Common myeloid progenitor, CD34-positive (primary cell): ENCODE measurements around the gene CCP110.

Experiments used
- CTCF ChIA-PET: fragments of 350-600 bp; sonication (Branson Sonifier 250); formaldehyde crosslinking; loops from one replicate; lab custom pipeline; 2021; ENCODE audit warnings: antibody characterized with exemption; lab: Charles Lee
- POLR2A ChIA-PET: fragments of 350-600 bp; sonication (Branson Sonifier 250); formaldehyde crosslinking; loops from one replicate; lab custom pipeline; 2021; ENCODE audit warnings: antibody characterized with exemption; lab: Charles Lee
- DNase-seq, 3 donors: peaks; one replicate each; pipeline versions ENCODE4 v3.0.0 to v3.0.0-alpha.2; 2013
- H3K27ac ChIP-seq, 2 experiments: 1 replicate in 1 of 2; 2 replicates in 1 of 2; pipeline ENCODE4 v1.7.0; 2013; ENCODE audit warnings: inconsistent platforms in 2 of 2, low read length in 2 of 2, mild to moderate bottlenecking in 2 of 2, low read depth in 1 of 2, moderate library complexity in 1 of 2; ENCODE audit not compliant: severe bottlenecking in 2 of 2, insufficient read depth in 1 of 2, poor library complexity in 1 of 2
- H3K27me3 ChIP-seq, 5 experiments: replicated peaks in 2 of 5; 1 replicate in 3 of 5; 2 replicates in 2 of 5; pipeline versions ENCODE4 v1.6.1 to v1.7.0; 2013; ENCODE audit warnings: low read length in 4 of 5, mild to moderate bottlenecking in 2 of 5, moderate library complexity in 2 of 5, inconsistent platforms in 1 of 5; ENCODE audit not compliant: insufficient read depth in 5 of 5, control insufficient read depth in 4 of 5
- H3K36me3 ChIP-seq, 4 experiments: 1 replicate in 2 of 4; 2 replicates in 2 of 4; pipeline versions ENCODE4 v1.6.1 to v1.7.0; 2013; ENCODE audit warnings: low read length in 3 of 4, control low read depth in 1 of 4, mild to moderate bottlenecking in 1 of 4; ENCODE audit not compliant: control insufficient read depth in 4 of 4, insufficient read depth in 4 of 4
- H3K4me1 ChIP-seq, 4 experiments: 1 replicate in 3 of 4; 2 replicates in 1 of 4; pipeline versions ENCODE4 v1.6.1 to v1.7.1; 2013; ENCODE audit warnings: low read length in 3 of 4, mild to moderate bottlenecking in 3 of 4, control low read depth in 1 of 4, inconsistent platforms in 1 of 4, moderate library complexity in 1 of 4; ENCODE audit not compliant: control insufficient read depth in 4 of 4, insufficient read depth in 4 of 4; ENCODE audit errors: control extremely low read depth in 1 of 4
- H3K4me3 ChIP-seq, 7 experiments: 1 replicate in 4 of 7; 2 replicates in 3 of 7; pipeline versions ENCODE4 v1.5.1 to v1.7.0; 2013; ENCODE audit warnings: mild to moderate bottlenecking in 7 of 7, low read length in 6 of 7, moderate library complexity in 6 of 7, inconsistent platforms in 2 of 7, low read depth in 2 of 7, control low read depth in 1 of 7; ENCODE audit not compliant: insufficient read depth in 4 of 7, control insufficient read depth in 1 of 7; ENCODE audit errors: extremely low read depth in 1 of 7
- H3K9me3 ChIP-seq, 5 experiments: 1 replicate in 4 of 5; 2 replicates in 1 of 5; pipeline versions ENCODE4 v1.6.1 to v1.7.1; 2013; ENCODE audit warnings: low read length in 4 of 5, mild to moderate bottlenecking in 2 of 5, inconsistent platforms in 1 of 5, low read depth in 1 of 5, moderate library complexity in 1 of 5; ENCODE audit not compliant: control insufficient read depth in 4 of 5, insufficient read depth in 2 of 5; ENCODE audit errors: control extremely low read depth in 1 of 5
- WGBS: methylation state at CpG from one replicate; pipeline ENCODE4 v1.1.5; 2013; ENCODE audit not compliant: insufficient coverage; 5-methylcytosine and 5-hydroxymethylcytosine counted together

Gene CCP110

DNA sequence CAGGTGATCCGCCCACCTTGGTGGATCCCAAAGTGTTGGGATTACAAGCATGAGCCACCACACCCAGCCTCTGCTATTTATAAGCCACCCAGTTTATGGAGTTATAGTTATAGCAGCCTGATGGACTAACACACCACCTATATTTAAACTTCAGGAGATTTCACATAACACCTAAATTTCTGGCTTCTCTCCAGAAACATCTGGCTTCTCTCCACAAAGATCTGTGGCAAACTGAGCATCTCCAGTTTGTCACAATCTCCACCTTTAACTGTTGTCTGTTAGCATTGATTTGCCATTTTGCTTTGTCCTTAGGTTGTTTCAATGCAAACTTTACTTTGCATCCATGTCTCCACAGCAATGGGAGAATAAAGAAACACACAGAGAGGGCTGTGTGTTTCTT lies 41.5 kb upstream of the CCP110 start:
- DNase-seq = no peak
- Histone ChIP-seq H3K27ac (no peak overlapping the region), H3K4me3 (no peak overlapping the region), H3K27me3 (peaks cover 0 to 2% (median 0%) of the 10 kb centered on the region in 5 experiments), H3K4me1 (no peaks in the 10 kb centered on the region), H3K36me3 (no peaks in the 10 kb centered on the region), H3K9me3 (peaks cover 0 to 2% (median 0%) of the 10 kb centered on the region in 5 experiments)
- CTCF ChIA-PET = no interaction called here
- POLR2A ChIA-PET = no interaction called here
- WGBS = no CpG with 5 or more reads among the region's 1 CpG

DNA sequence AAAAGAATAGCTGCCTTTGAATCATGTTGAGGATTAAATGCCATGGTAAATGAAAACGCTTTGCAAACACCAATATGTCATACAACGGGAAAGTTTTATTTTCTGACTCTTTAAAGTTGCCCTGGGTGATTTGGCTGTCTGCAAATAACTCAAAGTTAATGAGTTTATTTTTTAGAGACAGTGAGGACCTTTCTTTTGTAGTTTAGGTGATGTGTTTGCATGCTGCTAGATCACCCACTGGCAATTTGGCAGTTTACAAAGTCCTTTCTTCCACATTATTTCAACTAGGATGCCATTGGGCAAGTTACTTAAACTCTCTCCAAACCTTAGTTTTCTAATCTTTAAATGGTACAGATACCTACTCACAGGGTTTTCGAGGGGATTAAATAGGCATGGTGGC lies 39.6 kb upstream of the CCP110 start:
- no peaks in the 10 kb centered on the region for H3K36me3 ChIP-seq
- no peaks in the 10 kb centered on the region for H3K27me3 ChIP-seq
- H3K27ac ChIP-seq = no peak overlapping the region
- H3K4me1 ChIP-seq = no peaks in the 10 kb centered on the region
- 96% methylated on average over 3 of the region's 3 CpGs for WGBS
- CTCF ChIA-PET = no interaction called here
- H3K9me3 ChIP-seq = peaks cover 0 to 2% (median 0%) of the 10 kb centered on the region in 5 experiments
- no peak overlapping the region for H3K4me3 ChIP-seq
- no peak for DNase-seq
- POLR2A ChIA-PET = no interaction called here

DNA sequence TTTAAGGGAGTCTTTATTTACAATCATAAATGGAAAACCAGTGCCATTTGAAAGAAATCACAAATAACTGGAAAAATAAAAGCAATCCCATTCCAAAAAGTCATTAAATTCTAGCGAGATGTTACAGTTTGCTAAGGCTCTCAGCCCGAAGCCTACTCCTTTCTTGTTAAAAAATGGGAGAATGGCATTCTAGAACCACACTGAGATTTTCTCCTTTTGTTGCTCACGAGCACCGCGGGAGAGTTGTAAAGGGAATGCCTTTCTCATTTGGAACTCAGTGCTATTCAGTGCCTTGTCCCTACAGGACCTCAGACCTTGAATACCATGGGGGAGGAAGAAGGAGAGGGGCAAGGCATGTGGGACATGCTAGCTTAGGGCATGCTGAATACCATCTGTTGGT lies 38.1 kb upstream of the CCP110 start:
- WGBS = 100% methylated on average over 5 of the region's 5 CpGs
- H3K36me3 ChIP-seq = no peaks in the 10 kb centered on the region
- no peak overlapping the region for H3K27ac ChIP-seq
- H3K27me3 ChIP-seq = no peaks in the 10 kb centered on the region
- peaks cover 0 to 2% (median 0%) of the 10 kb centered on the region in 5 experiments for H3K9me3 ChIP-seq
- no peak for DNase-seq
- no peak overlapping the region for H3K4me3 ChIP-seq
- POLR2A ChIA-PET = no interaction called here
- H3K4me1 ChIP-seq = no peaks in the 10 kb centered on the region
- CTCF ChIA-PET = no interaction called here

DNA sequence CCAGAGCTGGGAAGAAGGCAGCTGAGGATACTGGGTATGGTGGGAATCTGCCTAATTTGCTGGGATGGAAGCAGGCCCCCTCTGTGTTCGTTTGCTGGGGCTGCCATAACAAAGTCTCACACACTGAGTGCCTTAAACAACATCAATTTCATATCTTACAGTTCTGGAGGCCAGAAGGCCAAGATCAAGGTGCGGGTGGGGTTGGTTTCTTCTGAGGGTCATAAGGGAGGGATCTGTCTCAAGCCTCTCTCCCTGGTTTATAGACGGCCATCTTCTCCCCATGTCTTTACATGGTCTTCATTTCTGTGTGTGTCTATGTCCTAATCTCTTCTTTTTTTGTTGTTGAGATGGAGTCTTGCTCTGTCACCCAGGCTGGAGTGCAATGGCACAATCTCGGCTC lies 37.7 kb upstream of the CCP110 start:
- Histone ChIP-seq H3K36me3 (no peaks in the 10 kb centered on the region), H3K27ac (no peak overlapping the region), H3K4me3 (no peak overlapping the region), H3K27me3 (no peaks in the 10 kb centered on the region), H3K9me3 (peaks cover 0 to 2% (median 0%) of the 10 kb centered on the region in 5 experiments), H3K4me1 (no peaks in the 10 kb centered on the region)
- POLR2A ChIA-PET = no interaction called here
- CTCF ChIA-PET = no interaction called here
- WGBS = 93% methylated on average over 3 of the region's 4 CpGs
- DNase-seq = no peak

DNA sequence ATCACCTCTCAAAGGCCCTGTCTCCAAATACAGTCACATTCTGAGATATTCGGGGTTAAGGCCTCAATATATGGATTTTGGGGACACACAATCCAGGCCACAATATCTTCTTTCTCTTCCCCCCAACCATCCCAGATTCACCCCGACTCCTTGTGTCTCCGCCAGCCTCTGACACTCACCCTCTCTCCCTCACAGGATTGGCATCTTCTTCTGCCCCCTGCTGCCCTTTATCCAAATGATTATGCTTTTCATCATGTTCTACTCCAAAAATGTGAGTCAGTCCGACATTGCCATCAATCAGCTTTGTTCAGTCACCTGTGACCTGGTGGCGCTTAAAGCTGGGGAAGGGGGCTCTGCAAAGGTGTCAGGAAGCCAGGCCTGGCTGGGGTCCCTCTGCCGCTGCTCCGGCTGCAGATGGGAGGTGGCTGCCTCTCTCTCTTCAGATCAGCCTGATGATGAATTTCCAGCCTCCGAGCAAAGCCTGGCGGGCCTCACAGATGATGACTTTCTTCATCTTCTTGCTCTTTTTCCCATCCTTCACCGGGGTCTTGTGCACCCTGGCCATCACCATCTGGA lies 36.9 kb upstream of the CCP110 start:
- Histone ChIP-seq H3K4me3 (no peak overlapping the region), H3K27me3 (no peaks in the 10 kb centered on the region), H3K9me3 (no peaks in the 10 kb centered on the region), H3K36me3 (no peaks in the 10 kb centered on the region), H3K27ac (no peak overlapping the region), H3K4me1 (no peaks in the 10 kb centered on the region)
- ChIA-PET POLR2A (no interaction called here), CTCF (no interaction called here)
- 97% methylated on average over 9 of the region's 10 CpGs for WGBS
- DNase-seq = no peak

DNA sequence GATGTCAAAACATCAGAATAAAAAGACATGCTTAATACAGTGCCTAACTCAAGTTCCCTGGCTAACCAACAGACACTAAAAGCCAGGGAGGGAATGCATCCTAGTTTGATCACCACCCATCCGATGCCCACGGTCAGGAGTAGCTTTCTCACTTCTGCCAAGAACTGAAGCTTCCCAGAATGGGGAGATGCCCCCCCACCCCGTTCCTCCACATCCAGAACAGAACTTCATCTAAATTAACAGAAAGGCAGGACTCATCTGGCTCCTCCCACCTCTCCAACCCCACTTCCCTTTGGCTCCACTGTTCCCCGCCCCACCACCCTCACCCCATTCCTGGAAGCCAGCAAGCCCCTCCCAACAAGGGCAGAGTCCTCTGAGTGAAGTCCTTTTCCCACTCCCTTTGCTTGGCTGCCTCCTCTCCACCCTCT lies 35.5 kb upstream of the CCP110 start:
- Histone ChIP-seq H3K9me3 (no peaks in the 10 kb centered on the region), H3K4me1 (no peaks in the 10 kb centered on the region), H3K36me3 (no peaks in the 10 kb centered on the region), H3K27ac (peak overlapping the region in 1 of 2 experiments; percentile 27), H3K4me3 (no peak overlapping the region), H3K27me3 (no peaks in the 10 kb centered on the region)
- 80% methylated on average over 4 of the region's 4 CpGs for WGBS
- POLR2A ChIA-PET = no interaction called here
- CTCF ChIA-PET = no interaction called here
- no peak for DNase-seq

DNA sequence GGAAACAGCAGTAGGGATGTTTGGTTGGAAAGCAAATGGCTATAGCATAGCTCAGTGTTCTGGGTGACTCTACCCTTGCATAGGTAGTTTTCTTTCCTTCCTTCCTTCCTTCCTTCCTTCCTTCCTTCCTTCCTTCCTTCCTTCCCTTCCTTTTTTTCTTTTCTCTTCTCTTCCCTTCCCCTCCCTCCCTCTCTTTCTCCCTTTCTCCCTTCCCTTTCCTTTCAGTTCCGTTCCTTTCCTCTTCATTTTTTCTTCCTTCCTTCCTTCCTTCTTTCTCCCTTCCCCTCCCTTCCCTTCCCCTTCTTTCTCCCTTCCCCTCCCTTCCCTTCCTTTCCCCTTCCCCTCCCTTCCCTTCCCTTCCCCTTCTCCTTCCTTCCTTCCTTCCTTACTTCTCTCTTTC lies 33.1 kb upstream of the CCP110 start:
- 100% methylated on average over 1 of the region's 1 CpG for WGBS
- no peaks in the 10 kb centered on the region for H3K27me3 ChIP-seq
- H3K4me1 ChIP-seq = peaks cover 0 to 5% (median under 1%) of the 10 kb centered on the region in 4 experiments
- no peak overlapping the region for H3K4me3 ChIP-seq
- no peak overlapping the region for H3K27ac ChIP-seq
- no peaks in the 10 kb centered on the region for H3K9me3 ChIP-seq
- H3K36me3 ChIP-seq = no peaks in the 10 kb centered on the region
- CTCF ChIA-PET = no interaction called here
- no peak for DNase-seq
- POLR2A ChIA-PET = no interaction called here
